NB4 (cell line): ENCODE measurements around the gene ADAD2.

Experiments used
- CTCF ChIP-seq: IDR thresholded peaks from one replicate; pipeline ENCODE4 v1.5.1; 2012; ENCODE audit warnings: low read depth, low read length
- MYC ChIP-seq: IDR thresholded peaks from 2 replicates; pipeline ENCODE4 v1.6.1; 2011; ENCODE audit warnings: low read depth, low read length
- POLR2A ChIP-seq: IDR thresholded peaks from 2 replicates; pipeline ENCODE4 v1.6.1; 2011; ENCODE audit warnings: mild to moderate bottlenecking; ENCODE audit not compliant: insufficient read length; ENCODE audit errors: extremely low read depth
- TF ChIP-seq, protein P1 (sequence below): IDR thresholded peaks from 2 replicates; pipeline ENCODE4 v1.6.1; 2011; ENCODE audit warnings: low read depth, low read length

DNA sequence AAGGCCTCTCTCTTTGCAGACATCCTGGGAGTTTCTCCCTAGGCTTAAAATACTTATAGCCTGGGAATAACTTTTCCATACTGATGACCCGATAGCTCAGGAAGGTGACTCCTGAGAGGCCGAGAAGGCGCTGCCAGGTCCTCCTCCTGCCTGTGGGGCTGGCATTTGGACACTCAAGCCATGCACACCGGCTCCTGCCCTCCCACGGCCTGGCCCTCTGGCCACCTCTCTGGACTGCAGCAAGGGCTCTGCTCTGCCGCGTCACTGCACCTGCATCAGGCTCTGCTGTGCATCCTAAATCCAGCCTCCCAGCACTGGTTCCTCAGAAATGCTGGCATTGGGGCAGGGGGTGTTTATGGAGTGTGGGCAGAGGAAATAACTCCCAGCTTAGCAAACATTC lies 34.6 kb downstream of the ADAD2 start:
- TF ChIP-seq CTCF (no peak), POLR2A (no peak), MYC (no peak)
- TF ChIP-seq, protein P1, sequence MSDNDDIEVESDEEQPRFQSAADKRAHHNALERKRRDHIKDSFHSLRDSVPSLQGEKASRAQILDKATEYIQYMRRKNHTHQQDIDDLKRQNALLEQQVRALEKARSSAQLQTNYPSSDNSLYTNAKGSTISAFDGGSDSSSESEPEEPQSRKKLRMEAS = no peak
